MG63 (cell line): ENCODE data around the gene RFX2. TPM values are rescaled to one million over a fixed set of nuclear protein-coding genes. Genes with fewer than 3 reads are reported as not detected.
"Not testable (repeated sequence)": the region's sequence is repeated elsewhere in the genome, so short reads cannot be mapped to it uniquely, and the experiment has no call there.

ENCODE experiments used
- DNase-seq: peaks from one replicate; pipeline ENCODE4 v3.0.0-alpha.2; 2020
- H3K27me3 ChIP-seq: fragments of 250-450 bp; sonication (Bioruptor Pico); 2 replicates; pipeline ENCODE4 v1.5.1; 2020; ENCODE audit warnings: mild to moderate bottlenecking, moderate library complexity
- H3K36me3 ChIP-seq: fragments of 250-450 bp; sonication (Bioruptor Pico); 2 replicates; pipeline ENCODE4 v1.5.1; 2020; ENCODE audit warnings: mild to moderate bottlenecking, moderate library complexity
- H3K4me3 ChIP-seq: fragments of 250-450 bp; sonication (Bioruptor Pico); 2 replicates; pipeline ENCODE4 v1.5.1; 2020; ENCODE audit warnings: mild to moderate bottlenecking, moderate library complexity
- H3K9me3 ChIP-seq: fragments of 250-450 bp; sonication (Bioruptor Pico); 2 replicates; pipeline ENCODE4 v1.5.1; 2020; ENCODE audit warnings: mild to moderate bottlenecking, moderate library complexity
- total RNA-seq: library from RNA; depleted of rRNA; stranded (reverse); fragments of >200 nt; shearing (Covaris generic); gene quantifications from 2 replicates; pipeline ENCODE4 v1.2.3, GENCODE V29; 2014; ENCODE audit warnings: low replicate concordance

The RFX2 gene
- total RNA-seq, 1 experiment from 2014 or later: 11.8 TPM

DNA sequence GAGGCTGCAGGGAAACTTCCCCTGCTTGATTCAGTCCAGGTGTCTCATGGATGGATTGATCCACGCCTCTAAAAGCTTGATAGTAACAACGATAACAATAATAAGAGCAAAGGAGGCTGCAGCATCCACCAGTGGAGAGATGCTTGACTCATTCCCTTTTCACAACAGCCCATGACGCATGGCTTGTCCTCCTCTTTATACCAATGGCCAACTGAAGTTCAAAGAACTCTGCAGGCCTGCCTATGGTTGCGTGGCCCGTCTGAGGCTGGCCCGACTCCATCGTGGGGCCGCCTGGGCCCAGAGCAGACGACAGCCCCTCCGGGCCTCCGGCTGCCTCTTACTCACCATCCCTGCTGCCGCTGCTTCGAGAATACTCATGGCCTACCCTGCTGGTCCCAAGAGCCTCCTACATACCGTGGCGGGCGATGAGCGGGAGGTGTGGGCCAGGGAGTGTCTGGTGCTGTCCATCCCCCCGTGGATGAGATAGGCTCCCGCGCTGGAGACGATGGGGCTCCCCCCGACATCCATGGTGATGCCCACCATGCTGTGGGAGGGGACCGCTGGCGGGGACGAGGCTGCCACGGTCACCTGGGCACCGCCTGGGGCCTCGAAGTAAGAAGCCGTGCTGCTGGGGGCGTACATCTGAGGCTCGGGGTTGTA lies 70.6 kb downstream of the RFX2 start:
- Histone ChIP-seq H3K4me3 (no peak overlapping the region), H3K36me3 (peaks cover 6% of the 10 kb centered on the region), H3K27me3 (no peaks in the 10 kb centered on the region), H3K9me3 (no peaks in the 10 kb centered on the region)
- no peak for DNase-seq

DNA sequence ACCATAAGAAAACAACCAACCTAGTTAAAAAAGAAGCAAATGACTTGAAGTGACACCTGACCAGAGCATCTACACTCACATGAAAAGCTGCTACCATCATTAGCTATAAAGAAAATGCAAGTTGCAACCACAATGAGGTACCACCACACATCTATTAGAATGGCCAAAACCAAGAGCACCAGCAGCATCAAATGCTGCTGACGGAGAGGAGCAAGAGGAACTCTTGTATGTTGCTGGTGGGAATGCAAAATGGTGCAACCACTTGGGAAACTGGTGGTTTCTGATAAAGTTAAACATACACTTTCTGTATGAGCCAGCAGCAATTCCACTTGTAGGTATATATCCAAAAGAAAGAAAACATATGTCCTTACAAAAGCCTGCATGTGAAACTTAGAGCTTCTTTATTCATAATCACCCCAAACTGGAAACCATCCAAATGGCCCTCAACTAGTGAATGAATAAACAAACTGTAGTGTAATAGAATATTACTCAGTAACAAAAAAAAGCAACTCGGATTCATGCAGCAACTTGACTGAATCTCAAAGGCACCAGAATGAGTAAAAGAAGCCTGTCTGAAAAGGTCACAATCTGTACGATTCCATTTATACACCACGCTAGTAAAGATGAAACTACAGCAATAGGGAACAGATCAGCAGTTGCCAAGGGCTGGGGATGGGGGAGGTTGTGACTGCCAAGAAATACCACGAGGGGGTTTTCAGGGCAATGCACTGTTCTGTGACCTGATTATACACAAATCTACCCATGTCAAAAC lies 71.5 kb downstream of the RFX2 start:
- Histone ChIP-seq H3K36me3 (peaks cover 6% of the 10 kb centered on the region), H3K27me3 (no peaks in the 10 kb centered on the region), H3K9me3 (no peaks in the 10 kb centered on the region), H3K4me3 (no peak overlapping the region)
- DNase-seq: no peak

- peaks cover 6% of the 10 kb centered on the region for H3K36me3 ChIP-seq
- no peak for DNase-seq
- no peak overlapping the region for H3K4me3 ChIP-seq
- no peaks in the 10 kb centered on the region; the same call in 1 of the 2 replicates for H3K9me3 ChIP-seq
- no peaks in the 10 kb centered on the region for H3K27me3 ChIP-seq
Observed at GRCh38 chr19:6035026-6035425, 75.3 kb downstream of the RFX2 start.

- Histone ChIP-seq H3K4me3 (no peak overlapping the region), H3K36me3 (peaks cover 6% of the 10 kb centered on the region), H3K9me3 (no peaks in the 10 kb centered on the region; the same call in 1 of the 2 replicates), H3K27me3 (no peaks in the 10 kb centered on the region)
- no peak for DNase-seq
Observed at GRCh38 chr19:6034512-6034911, 75.8 kb downstream of the RFX2 start.

GRCh38 chr19:6033744-6034264 lies 76.5 kb downstream of the RFX2 start:
- H3K27me3 ChIP-seq: no peaks in the 10 kb centered on the region
- H3K36me3 ChIP-seq: peaks cover 6% of the 10 kb centered on the region
- no peak for DNase-seq
- no peak overlapping the region for H3K4me3 ChIP-seq
- no peaks in the 10 kb centered on the region; the same call in 1 of the 2 replicates for H3K9me3 ChIP-seq

GRCh38 chr19:6032827-6033226 lies 77.5 kb downstream of the RFX2 start:
- Histone ChIP-seq H3K4me3 (no peak overlapping the region), H3K27me3 (no peaks in the 10 kb centered on the region), H3K9me3 (no peaks in the 10 kb centered on the region; the same call in 1 of the 2 replicates), H3K36me3 (peaks cover 6% of the 10 kb centered on the region)
- no peak for DNase-seq

DNA sequence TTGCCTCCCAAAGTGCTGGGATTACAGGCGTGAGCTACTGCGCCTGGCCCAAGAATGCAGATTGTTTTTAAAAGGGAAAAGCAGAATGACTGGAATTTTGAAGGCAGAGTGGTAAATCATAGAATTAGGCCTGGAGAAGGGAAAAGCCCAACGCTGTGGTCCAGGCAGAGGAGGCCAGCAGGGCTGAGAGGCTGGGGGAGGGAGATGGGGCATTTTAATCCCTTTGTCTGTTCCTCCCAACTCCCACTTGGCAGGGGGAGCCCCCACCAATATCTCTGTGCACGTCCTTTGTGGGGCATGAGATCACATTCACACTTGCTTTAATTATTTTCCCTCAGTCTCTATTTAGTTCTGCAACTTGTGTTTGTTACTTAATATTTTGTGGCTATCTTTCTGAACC lies 77.9 kb downstream of the RFX2 start:
- Histone ChIP-seq H3K27me3 (no peaks in the 10 kb centered on the region), H3K36me3 (peaks cover 2% of the 10 kb centered on the region), H3K4me3 (no peak overlapping the region), H3K9me3 (no peaks in the 10 kb centered on the region; the same call in 1 of the 2 replicates)
- DNase-seq: no peak

GRCh38 chr19:6030214-6030507 lies 80.1 kb downstream of the RFX2 start:
- no peak for DNase-seq

GRCh38 chr19:6026390-6027227 lies 83.7 kb downstream of the RFX2 start:
- no peak overlapping the region for H3K4me3 ChIP-seq
- no peaks in the 10 kb centered on the region; the same call in 1 of the 2 replicates for H3K9me3 ChIP-seq
- no peak for DNase-seq
- H3K27me3 ChIP-seq: no peaks in the 10 kb centered on the region
- no peaks in the 10 kb centered on the region for H3K36me3 ChIP-seq

More at GRCh38 chr19:6030214-6030507, 80.1 kb downstream of the RFX2 start:
- H3K9me3 ChIP-seq: no peaks in the 10 kb centered on the region; the same call in 1 of the 2 replicates
- H3K27me3 ChIP-seq: no peaks in the 10 kb centered on the region
- H3K4me3 ChIP-seq: no peak overlapping the region
- no peaks in the 10 kb centered on the region; the same call in 1 of the 2 replicates for H3K36me3 ChIP-seq

DNA sequence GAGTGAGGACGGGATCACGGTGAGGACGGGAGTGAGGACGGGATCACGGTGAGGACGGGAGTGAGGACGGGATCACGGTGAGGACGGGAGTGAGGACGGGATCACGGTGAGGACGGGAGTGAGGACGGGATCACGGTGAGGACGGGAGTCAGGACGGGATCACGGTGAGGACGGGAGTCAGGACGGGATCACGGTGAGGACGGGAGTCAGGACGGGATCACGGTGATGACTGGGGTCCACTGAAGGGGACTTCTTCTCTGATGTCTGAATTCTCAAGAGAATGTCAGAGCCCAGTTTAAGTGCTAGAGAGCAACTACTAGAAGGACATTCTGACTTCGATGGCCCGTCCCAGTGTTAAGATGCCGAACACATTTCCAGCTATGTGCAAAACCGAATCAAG lies 85.5 kb downstream of the RFX2 start:
- H3K9me3 ChIP-seq, H3K27me3 ChIP-seq, H3K4me3 ChIP-seq, DNase-seq, H3K36me3 ChIP-seq: not testable (repeated sequence)

DNA sequence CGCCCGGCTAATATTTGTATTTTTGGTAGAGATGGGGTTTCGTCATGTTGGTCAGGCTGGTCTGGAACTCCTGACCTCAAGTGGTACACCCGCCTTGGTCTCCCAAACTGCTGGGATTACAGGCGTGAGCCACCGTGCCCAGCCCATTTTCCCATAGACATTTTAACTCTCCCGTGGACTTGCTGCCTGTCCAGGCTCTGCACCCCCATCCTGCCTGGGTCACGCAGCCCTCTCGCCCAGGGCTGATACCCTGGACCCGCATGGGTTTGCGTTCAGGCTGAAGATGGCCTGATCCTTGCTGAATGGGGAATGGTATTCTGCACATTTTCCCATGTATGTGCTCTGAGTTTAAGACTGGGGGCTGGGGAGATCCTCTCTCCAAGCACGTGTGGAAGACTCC lies 86.4 kb downstream of the RFX2 start:
- no peaks in the 10 kb centered on the region for H3K9me3 ChIP-seq
- H3K27me3 ChIP-seq: no peaks in the 10 kb centered on the region
- DNase-seq: no peak
- H3K4me3 ChIP-seq: no peak overlapping the region
- H3K36me3 ChIP-seq: no peaks in the 10 kb centered on the region

DNA sequence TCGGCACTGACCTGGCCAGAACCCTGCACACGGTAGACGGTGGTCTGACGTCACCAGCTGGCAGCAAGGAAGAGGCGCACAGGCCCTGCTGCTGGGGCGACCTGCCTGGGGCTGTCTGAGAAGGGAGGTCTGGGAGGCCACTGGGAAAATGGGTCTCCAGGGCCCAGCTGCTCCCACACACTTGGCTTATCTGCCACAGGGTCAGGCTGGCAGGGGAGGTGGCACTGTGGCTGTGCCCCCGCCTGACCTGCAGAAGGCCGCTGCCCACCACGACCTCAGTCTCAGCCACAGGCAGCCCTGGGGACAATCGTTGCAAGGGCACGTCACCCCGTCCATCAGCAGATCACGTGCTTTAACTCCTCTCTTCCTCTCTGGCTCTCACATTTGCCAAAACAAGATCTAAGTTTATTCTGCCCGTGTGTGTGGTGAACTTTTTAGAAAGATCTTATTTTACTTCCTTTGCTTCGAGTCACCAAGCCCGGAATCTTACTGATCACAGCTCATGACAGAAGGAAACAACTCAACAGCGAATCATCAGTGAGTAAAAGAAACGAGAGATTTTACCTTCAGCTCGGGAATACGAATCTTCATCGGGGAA lies 87.1 kb downstream of the RFX2 start:
- no peaks in the 10 kb centered on the region for H3K27me3 ChIP-seq
- no peaks in the 10 kb centered on the region for H3K36me3 ChIP-seq
- no peaks in the 10 kb centered on the region for H3K9me3 ChIP-seq
- DNase-seq: no peak
- no peak overlapping the region for H3K4me3 ChIP-seq

DNA sequence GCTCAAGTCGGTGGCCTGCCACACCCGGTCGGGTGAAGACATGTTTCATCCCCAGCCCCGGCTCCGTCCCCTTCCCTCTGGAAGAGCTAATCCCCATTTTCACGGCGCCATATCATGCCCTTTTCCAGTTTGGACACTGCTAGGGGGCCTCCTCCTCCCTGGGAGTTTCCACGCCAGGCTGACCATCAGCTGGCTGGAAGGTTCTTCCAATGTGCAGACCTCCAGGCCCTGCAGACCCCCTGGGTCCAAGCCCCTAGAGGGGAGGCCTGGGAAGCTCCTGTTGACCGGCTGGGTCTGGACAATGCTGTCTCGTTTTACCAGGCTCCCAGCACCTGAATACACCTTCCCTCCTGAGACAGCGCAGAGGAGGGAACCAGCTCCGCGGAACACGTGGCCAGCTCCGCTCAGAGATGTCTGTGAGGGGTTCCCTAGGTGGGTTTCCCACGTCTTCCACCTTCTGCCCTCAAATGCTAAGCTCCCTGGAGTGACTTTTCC lies 87.7 kb downstream of the RFX2 start:
- Histone ChIP-seq H3K36me3 (no peaks in the 10 kb centered on the region), H3K9me3 (no peaks in the 10 kb centered on the region), H3K27me3 (no peaks in the 10 kb centered on the region), H3K4me3 (no peak overlapping the region)
- DNase-seq: no peak

GRCh38 chr19:6021878-6022569 lies 88.3 kb downstream of the RFX2 start:
- Histone ChIP-seq H3K9me3 (no peaks in the 10 kb centered on the region), H3K36me3 (no peaks in the 10 kb centered on the region), H3K4me3 (no peak overlapping the region), H3K27me3 (no peaks in the 10 kb centered on the region)
- peak; percentile 11 for DNase-seq

- no peak overlapping the region for H3K4me3 ChIP-seq
- no peak for DNase-seq
- H3K36me3 ChIP-seq: no peaks in the 10 kb centered on the region
- no peaks in the 10 kb centered on the region for H3K9me3 ChIP-seq
- H3K27me3 ChIP-seq: no peaks in the 10 kb centered on the region
Observed at GRCh38 chr19:6020972-6021805, 89.1 kb downstream of the RFX2 start.
